Calu3 (cell line): ENCODE results near the gene SPOCD1. TPM values are rescaled to one million over a fixed set of nuclear protein-coding genes. Genes with fewer than 3 reads are reported as not detected.

Source experiments
- BruUV-seq: library from RNA; stranded (reverse); fragments of 400-500 nt; replicated peaks from 2 replicates; lab custom pipeline; 2021; lab: Mats Ljungman, UMichigan
- CTCF ChIA-PET: fragments of 300-600 bp; sonication (Branson Sonifier 250); formaldehyde crosslinking; loops from one replicate; lab custom pipeline; 2022; ENCODE audit warnings: antibody characterized with exemption; lab: Charles Lee
- DNase-seq: peaks from one replicate; pipeline ENCODE4 v3.0.0; 2022
- H3K27ac Mint-ChIP-seq: one replicate; pipeline ENCODE4 v1.8.0; 2022; ENCODE audit warnings: mixed read lengths; ENCODE audit not compliant: unreplicated experiment
- H3K27me3 Mint-ChIP-seq: one replicate; pipeline ENCODE4 v1.8.0; 2022; ENCODE audit warnings: mixed read lengths; ENCODE audit not compliant: unreplicated experiment
- H3K36me3 Mint-ChIP-seq: one replicate; pipeline ENCODE4 v1.8.0; 2022; ENCODE audit warnings: mild to moderate bottlenecking, moderate library complexity, mixed read lengths; ENCODE audit not compliant: insufficient read depth, unreplicated experiment
- H3K4me1 Mint-ChIP-seq: one replicate; pipeline ENCODE4 v1.8.0; 2022; ENCODE audit warnings: mild to moderate bottlenecking, low read depth, mixed read lengths; ENCODE audit not compliant: unreplicated experiment
- H3K4me3 Mint-ChIP-seq: one replicate; pipeline ENCODE4 v1.8.0; 2022; ENCODE audit warnings: mild to moderate bottlenecking, low read depth, moderate library complexity, mixed read lengths; ENCODE audit not compliant: unreplicated experiment
- H3K9me3 Mint-ChIP-seq: one replicate; pipeline ENCODE4 v1.8.0; 2022; ENCODE audit warnings: low read depth, mixed read lengths; ENCODE audit not compliant: unreplicated experiment
- intact Hi-C: fragments of 100-400 bp; cut with micrococcal nuclease; formaldehyde crosslinking; loops from one replicate; pipeline ENCODE4 v1.10.0; 2022; ENCODE audit not compliant: unreplicated experiment
- total RNA-seq: library from RNA; stranded (reverse); gene quantifications from 2 replicates; pipeline ENCODE4 v1.2.3, GENCODE V29; 2022
- TF ChIP-seq, protein P1 (sequence below): fragments of 200-600 bp; IDR thresholded peaks from one replicate; pipeline ENCODE4 v1.8.0; 2022; ENCODE audit warnings: antibody characterized with exemption; ENCODE audit not compliant: unreplicated experiment

SPOCD1 gene
- total RNA-seq, 1 experiment from 2014 or later = 6.3 TPM

DNA sequence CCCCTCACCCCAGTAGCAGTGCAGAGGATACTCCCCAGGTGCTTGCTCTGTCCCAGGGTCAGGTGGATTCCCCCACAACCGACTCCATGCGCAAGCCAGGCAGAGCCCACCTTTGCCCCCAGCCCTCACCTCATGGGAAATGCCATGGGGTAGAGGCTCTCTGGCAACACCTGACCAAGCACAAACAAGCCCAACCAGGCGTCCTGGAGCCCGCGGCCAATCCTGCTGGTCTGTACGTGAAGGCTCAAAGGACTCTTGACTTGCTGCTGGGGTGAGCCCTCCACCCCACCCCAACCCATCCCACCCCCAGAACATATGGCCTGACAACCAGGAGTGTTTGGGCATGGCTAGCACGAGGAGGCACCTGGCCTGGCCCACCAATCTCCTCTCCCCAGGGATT is 53.5 kb downstream of the SPOCD1 start:
- Mint-ChIP-seq H3K4me3 (peak overlapping the region; percentile 75), H3K4me1 (peaks cover 16% of the 10 kb centered on the region), H3K27ac (no peak overlapping the region), H3K36me3 (peaks cover 24% of the 10 kb centered on the region), H3K9me3 (no peaks in the 10 kb centered on the region), H3K27me3 (peaks cover 63% of the 10 kb centered on the region)
- no peak for DNase-seq
- TF ChIP-seq, protein P1, sequence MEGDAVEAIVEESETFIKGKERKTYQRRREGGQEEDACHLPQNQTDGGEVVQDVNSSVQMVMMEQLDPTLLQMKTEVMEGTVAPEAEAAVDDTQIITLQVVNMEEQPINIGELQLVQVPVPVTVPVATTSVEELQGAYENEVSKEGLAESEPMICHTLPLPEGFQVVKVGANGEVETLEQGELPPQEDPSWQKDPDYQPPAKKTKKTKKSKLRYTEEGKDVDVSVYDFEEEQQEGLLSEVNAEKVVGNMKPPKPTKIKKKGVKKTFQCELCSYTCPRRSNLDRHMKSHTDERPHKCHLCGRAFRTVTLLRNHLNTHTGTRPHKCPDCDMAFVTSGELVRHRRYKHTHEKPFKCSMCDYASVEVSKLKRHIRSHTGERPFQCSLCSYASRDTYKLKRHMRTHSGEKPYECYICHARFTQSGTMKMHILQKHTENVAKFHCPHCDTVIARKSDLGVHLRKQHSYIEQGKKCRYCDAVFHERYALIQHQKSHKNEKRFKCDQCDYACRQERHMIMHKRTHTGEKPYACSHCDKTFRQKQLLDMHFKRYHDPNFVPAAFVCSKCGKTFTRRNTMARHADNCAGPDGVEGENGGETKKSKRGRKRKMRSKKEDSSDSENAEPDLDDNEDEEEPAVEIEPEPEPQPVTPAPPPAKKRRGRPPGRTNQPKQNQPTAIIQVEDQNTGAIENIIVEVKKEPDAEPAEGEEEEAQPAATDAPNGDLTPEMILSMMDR = no peak
- CTCF ChIA-PET = interaction anchor here (0.6 to 2.0 kb wide), 5 partner anchors 21 to 117 kb away, joined by 3 to 19 read pairs (median 5); partner anchors contain the start of gene PEF1
- no TSS peak for BruUV-seq
- intact Hi-C loops = no loop called here

DNA sequence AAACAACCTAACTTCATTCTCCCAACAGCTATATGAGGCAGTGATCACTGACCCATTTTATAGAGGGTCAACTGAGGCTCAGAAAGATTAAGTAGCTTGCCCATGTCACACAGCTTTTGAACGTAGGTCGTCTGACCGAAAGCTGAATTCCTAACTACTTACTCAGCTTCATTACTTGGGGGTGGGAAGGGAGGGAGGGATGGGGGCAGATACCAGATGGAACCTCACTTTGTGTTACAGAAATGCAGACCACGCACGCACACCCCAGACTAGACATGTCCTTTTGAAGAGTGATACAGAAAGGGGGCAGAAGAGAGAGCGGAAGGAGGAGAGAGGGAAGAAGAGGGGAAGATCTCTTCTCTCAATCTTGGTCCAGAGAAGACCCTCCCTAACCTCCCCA is 53.9 kb downstream of the SPOCD1 start:
- intact Hi-C loops = no loop called here
- Mint-ChIP-seq H3K4me3 (peak overlapping the region; percentile 75), H3K27ac (no peak overlapping the region), H3K9me3 (no peaks in the 10 kb centered on the region), H3K27me3 (peaks cover 59% of the 10 kb centered on the region), H3K4me1 (peaks cover 16% of the 10 kb centered on the region), H3K36me3 (peaks cover 24% of the 10 kb centered on the region)
- no TSS peak for BruUV-seq
- CTCF ChIA-PET = interaction anchor here (1.2 to 2.0 kb wide), 2 partner anchors 27 to 117 kb away, joined by 3 to 19 read pairs; partner anchors contain the start of gene PEF1
- DNase-seq = no peak
- TF ChIP-seq, protein P1 = no peak

DNA sequence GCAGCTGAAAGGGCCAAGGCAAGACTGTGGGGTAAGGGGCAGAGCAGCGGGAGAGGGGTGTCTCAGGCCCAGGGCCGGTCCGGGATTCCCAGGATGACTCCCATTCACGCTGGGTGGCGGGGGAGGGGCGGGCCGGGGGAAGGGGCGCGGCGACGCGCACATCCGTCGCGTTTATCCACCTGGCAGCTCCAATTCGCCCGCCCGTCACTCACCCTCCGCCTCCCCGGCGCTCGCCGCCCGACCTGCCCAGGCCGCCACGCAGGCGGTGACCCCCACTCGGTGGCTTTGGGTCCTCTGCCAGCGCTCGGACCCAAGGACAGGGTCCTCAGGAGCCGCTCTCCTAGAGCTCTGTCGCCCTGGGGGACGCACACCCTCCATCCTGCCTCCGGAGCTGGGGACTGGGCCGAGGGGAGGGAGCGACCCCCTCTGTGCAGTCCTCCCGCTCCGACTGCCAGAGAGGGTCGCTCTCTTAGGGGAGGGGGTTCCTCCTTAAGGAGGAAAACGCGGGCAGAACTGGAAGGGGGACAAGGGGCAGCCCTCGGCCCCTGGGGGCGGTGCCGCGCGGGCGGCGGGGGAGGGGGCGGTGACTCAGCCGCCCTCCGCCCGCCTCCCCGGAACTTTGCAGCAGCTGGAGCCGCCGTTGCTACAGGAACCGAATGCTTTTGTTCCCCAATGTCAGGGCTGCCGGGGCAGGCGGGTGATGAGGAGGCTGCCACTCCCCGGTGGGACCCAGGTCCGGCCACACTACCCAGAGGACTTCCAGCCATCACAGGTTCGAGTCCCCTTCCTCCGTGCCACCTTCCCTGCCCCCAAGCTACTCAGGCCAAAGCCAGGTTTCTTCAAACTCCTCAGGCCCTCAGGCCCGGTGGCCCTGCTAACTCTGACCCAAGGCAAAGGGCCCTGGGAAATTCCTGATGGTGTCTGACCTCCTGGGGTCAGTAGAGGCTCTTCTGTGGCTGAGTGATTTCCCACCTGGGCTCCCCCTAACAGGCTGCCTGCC is 55.1 kb downstream of the SPOCD1 start:
- intact Hi-C loops = no loop called here
- no peaks in the 10 kb centered on the region for H3K9me3 Mint-ChIP-seq
- H3K27ac Mint-ChIP-seq = no peak overlapping the region
- TF ChIP-seq, protein P1 = no peak
- BruUV-seq = no TSS peak
- CTCF ChIA-PET = interaction anchor here (0.6 to 1.9 kb wide), 7 partner anchors 9 to 191 kb away, joined by 3 to 7 read pairs (median 4); no protein-coding TSS in a partner anchor
- H3K4me1 Mint-ChIP-seq = peaks cover 18% of the 10 kb centered on the region
- peak overlapping the region; percentile 75 for H3K4me3 Mint-ChIP-seq
- DNase-seq = peak; percentile 68
- H3K27me3 Mint-ChIP-seq = peaks cover 51% of the 10 kb centered on the region
- peaks cover 24% of the 10 kb centered on the region for H3K36me3 Mint-ChIP-seq

DNA sequence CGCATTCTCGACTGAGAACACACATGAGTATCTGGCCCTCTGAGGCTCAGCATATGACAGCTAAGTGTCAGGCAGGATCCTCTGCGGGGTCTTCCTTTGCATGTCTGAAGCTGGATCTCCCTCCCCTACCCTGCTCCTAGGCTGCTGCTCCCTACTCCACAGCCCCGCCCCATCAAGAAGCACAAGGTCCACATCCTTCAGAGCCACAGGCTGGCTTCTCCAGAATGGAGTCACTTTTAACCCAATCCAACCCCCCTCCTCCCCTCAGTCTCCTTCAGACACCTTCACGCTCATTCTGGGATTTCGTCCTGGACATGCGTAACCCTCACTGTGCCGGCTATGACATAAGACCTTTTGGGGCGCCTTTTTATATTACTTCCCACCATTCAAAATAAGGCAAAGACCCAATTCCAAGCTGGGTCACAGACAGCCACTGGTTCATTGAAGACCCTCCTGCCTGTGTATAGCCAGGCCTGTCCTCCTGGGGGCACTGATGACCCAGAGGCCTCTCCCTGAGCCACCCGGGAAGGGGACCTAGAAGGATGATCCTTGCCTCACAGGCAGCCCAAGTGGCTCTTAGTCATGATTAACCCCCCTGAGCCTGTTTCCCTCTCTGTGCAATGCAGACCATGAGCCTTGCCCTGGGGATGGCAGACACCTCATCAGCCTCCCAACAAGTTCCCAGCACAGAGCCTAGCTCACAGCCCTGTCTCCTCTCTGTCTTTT is 56.4 kb downstream of the SPOCD1 start:
- no TSS peak for BruUV-seq
- Mint-ChIP-seq H3K9me3 (no peaks in the 10 kb centered on the region), H3K27me3 (peaks cover 51% of the 10 kb centered on the region), H3K4me3 (no peak overlapping the region), H3K4me1 (peaks cover 25% of the 10 kb centered on the region), H3K36me3 (peaks cover 24% of the 10 kb centered on the region), H3K27ac (no peak overlapping the region)
- TF ChIP-seq, protein P1 = no peak
- CTCF ChIA-PET = interaction anchor here (1.1 to 1.9 kb wide), 4 partner anchors 8 to 30 kb away, joined by 3 to 7 read pairs (median 4); no protein-coding TSS in a partner anchor
- DNase-seq = no peak
- intact Hi-C loops = no loop called here
